Tibial artery (tissue), 4 donors: ENCODE data around the gene HEMGN.
A peak's percentile ranks its signal among the peaks of the same experiment; 100 is the strongest.

Experiments
- DNase-seq, 2 donors: peaks; one replicate each; pipeline ENCODE4 v3.0.0-alpha.2; 2019
- H3K27ac ChIP-seq, 2 donors: fragments of 200-600 bp; sonication (generic) in 1 of 2; 1 replicate in 1 of 2; 2 replicates in 1 of 2; pipeline ENCODE4 v1.5.1; 2018 to 2019; ENCODE audit warnings: mild to moderate bottlenecking in 1 of 2
- H3K27me3 ChIP-seq, 2 donors: fragments of 200-600 bp; sonication (generic) in 1 of 2; one replicate each; pipeline versions ENCODE4 v1.5.1 to v1.6.0; 2016 to 2019
- H3K36me3 ChIP-seq, 3 donors: fragments of 200-600 bp; sonication (generic) in 2 of 3; one replicate each; pipeline ENCODE4 v1.5.1; 2016 to 2019; ENCODE audit warnings: mild to moderate bottlenecking in 2 of 3
- H3K4me1 ChIP-seq, 4 donors: fragments of 200-600 bp; sonication (generic) in 2 of 4; 1 replicate in 3 of 4; 2 replicates in 1 of 4; pipeline ENCODE4 v1.5.1; 2016 to 2019
- H3K4me3 ChIP-seq, 2 donors: fragments of 200-600 bp; sonication (generic) in 1 of 2; 1 replicate in 1 of 2; 2 replicates in 1 of 2; pipeline ENCODE4 v1.5.1; 2018 to 2019; ENCODE audit warnings: mild to moderate bottlenecking in 2 of 2
- H3K9me3 ChIP-seq, 3 donors: fragments of 200-600 bp; sonication (generic) in 1 of 3; one replicate each; pipeline ENCODE4 v1.5.1; 2016 to 2019
- intact Hi-C: fragments of 100-400 bp; cut with DNase I; formaldehyde crosslinking; loops from one replicate; pipeline ENCODE4 v1.15.0; 2023; ENCODE audit warnings: low total_unique reads
- TF ChIP-seq, protein P1 (sequence below), 2 experiments: fragments of 200-600 bp in 1 of 2; fragments of 450-650 bp in 1 of 2; IDR thresholded peaks; one replicate each; pipeline ENCODE4 v1.5.1; 2017 to 2019; ENCODE audit warnings: antibody characterized with exemption in 2 of 2, mild to moderate bottlenecking in 1 of 2, moderate library complexity in 1 of 2

The HEMGN gene

DNA sequence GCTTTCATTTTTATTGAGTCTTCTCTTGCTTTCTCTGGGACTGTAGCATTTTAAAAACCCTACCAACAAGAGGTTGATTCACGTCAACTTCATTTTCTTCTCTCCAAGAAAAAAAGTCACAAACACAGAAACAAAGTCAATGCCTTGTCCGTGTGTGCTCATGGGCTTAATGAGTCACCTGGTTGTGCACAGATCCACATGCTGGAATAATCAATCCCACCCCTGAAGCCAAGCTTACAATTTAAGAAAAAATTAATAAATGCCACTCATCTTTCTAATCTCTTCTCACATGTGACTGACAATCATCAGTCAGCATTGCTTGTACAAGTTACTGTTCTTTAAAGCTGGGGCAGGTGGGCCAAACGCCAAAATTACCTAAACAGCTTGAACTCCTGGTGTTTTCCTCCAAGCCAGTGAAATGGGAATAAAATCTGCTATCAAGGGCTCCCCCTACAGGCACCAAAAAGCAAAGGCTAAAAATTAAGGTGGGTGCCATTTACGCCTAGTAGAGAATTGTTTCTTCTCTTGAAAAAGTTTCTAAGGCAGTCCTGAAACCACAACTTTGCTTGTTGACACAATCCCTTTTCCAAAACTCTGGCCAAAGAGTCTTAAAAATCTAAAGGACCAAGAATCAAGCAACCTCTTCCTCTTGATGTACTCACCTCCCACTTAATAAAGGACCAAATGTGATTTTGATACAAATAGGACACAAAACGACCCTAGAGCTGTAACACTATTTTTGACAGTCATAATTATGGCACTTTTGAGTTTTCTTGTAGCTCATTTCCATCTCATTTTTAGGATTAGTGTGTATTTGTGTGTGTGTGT lies 37.0 kb downstream of the HEMGN start:
- H3K27me3 ChIP-seq: no peaks in the 10 kb centered on the region
- no peak overlapping the region for H3K4me3 ChIP-seq
- TF ChIP-seq, protein P1, sequence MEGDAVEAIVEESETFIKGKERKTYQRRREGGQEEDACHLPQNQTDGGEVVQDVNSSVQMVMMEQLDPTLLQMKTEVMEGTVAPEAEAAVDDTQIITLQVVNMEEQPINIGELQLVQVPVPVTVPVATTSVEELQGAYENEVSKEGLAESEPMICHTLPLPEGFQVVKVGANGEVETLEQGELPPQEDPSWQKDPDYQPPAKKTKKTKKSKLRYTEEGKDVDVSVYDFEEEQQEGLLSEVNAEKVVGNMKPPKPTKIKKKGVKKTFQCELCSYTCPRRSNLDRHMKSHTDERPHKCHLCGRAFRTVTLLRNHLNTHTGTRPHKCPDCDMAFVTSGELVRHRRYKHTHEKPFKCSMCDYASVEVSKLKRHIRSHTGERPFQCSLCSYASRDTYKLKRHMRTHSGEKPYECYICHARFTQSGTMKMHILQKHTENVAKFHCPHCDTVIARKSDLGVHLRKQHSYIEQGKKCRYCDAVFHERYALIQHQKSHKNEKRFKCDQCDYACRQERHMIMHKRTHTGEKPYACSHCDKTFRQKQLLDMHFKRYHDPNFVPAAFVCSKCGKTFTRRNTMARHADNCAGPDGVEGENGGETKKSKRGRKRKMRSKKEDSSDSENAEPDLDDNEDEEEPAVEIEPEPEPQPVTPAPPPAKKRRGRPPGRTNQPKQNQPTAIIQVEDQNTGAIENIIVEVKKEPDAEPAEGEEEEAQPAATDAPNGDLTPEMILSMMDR (IDR thresholded peaks at IDR 0.05): peak; percentile 62 to 65
- no peak for DNase-seq
- H3K36me3 ChIP-seq: peaks cover 0 to 27% (median 11%) of the 10 kb centered on the region in 3 donors
- no peaks in the 10 kb centered on the region for H3K9me3 ChIP-seq
- H3K4me1 ChIP-seq: no peaks in the 10 kb centered on the region
- H3K27ac ChIP-seq: no peak overlapping the region
- intact Hi-C loops: no loop called here

DNA sequence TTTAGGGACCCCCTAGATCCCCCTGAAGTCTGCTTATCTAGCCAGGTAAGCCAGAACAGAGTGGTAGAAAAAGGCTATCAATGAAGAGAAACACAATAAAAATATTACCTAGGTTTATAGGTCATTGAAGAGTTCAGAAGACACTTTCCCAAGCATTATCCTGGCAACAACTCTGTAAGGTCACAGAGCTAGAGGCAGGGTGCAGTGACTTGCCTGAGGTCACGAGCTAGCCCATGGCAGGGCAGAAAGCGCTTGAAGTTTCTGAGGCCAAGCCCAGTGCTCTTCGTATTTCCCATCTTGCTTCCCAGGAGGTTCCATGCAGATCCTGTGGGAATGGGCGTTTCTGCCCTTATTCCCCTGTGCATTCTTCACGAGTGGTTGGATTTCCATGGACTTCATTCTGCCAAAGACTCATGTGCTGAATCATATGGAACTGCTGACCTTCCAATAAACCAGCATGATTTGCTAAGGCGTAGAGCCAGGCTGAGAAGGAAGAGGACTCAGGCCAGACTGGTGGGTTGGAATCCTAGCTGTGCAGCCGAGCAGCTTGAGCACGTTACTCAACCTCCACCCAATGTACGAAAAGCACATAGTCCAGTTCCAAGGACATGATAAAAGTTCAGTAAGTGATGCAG lies 37.8 kb downstream of the HEMGN start:
- DNase-seq: no peak
- no peak overlapping the region for H3K27ac ChIP-seq
- TF ChIP-seq, protein P1 (IDR thresholded peaks at IDR 0.05): no peak
- H3K4me3 ChIP-seq: no peak overlapping the region
- no peaks in the 10 kb centered on the region for H3K9me3 ChIP-seq
- no peaks in the 10 kb centered on the region for H3K27me3 ChIP-seq
- intact Hi-C loops: no loop called here
- no peaks in the 10 kb centered on the region for H3K4me1 ChIP-seq
- H3K36me3 ChIP-seq: peaks cover 0 to 29% (median 15%) of the 10 kb centered on the region in 3 donors

DNA sequence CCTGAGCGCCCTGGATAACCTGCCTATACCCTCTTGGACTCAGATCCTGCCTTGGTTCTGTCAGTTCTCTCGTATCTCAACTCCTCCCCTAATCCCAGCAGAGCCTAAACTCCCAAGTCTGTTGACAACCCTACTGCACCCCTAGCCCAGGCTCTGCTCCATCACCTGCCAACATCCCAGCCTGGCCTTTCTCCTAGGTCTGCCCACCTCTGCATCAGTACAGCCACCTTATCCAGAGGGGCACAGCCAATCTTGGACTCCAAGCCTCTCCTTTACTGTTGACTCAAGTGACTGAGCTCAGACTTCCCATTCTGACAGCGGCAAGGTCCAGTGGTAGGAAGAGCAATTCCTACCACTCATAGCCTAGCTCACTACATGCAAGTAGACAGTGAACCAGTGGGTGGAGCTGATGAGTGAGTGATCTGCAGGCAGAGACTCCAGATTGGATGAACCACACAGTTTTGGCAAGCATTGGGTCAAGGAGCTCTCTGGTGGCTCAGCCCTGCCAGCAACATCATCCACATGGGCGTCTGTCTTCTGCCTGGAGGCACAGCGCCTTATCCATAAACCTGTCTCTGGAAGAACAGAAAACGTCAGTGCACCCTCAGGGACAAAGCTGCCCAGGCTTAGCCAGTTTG lies 42.2 kb downstream of the HEMGN start:
- Histone ChIP-seq H3K4me3 (no peak overlapping the region), H3K36me3 (peaks cover 0 to 14% (median 10%) of the 10 kb centered on the region in 3 donors), H3K27me3 (no peaks in the 10 kb centered on the region), H3K27ac (no peak overlapping the region), H3K9me3 (no peaks in the 10 kb centered on the region), H3K4me1 (no peaks in the 10 kb centered on the region)
- DNase-seq: no peak
- intact Hi-C loops: loop anchor here (10.0 kb wide), 1 partner anchor 431 kb away; no protein-coding TSS in a partner anchor
- TF ChIP-seq, protein P1 (IDR thresholded peaks at IDR 0.05): no peak

DNA sequence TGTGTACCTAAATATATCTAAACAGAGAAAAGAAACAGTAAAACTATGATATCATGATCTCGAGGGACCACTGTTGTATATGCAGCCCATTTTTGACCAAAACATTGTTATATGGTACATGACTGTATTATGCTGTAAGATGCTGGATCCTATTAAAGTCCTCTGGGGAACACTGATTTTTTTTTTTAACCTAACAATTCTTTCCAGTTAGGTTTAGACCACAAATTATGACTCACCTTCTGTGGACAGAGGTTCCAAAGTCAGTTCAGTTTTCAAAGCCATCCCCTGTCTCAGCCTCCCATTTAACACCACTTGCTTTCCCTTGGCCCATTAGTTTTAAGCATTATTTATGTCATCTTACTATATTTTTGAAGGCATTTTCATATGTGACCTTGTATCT lies 42.8 kb downstream of the HEMGN start:
- no peak overlapping the region for H3K27ac ChIP-seq
- peaks cover 0 to 11% (median 10%) of the 10 kb centered on the region in 3 donors for H3K36me3 ChIP-seq
- intact Hi-C loops: loop anchor here (10.0 kb wide), 1 partner anchor 430 kb away; no protein-coding TSS in a partner anchor
- H3K9me3 ChIP-seq: no peaks in the 10 kb centered on the region
- no peak overlapping the region for H3K4me3 ChIP-seq
- H3K4me1 ChIP-seq: no peaks in the 10 kb centered on the region
- no peaks in the 10 kb centered on the region for H3K27me3 ChIP-seq
- DNase-seq: no peak
- TF ChIP-seq, protein P1 (IDR thresholded peaks at IDR 0.05): no peak

DNA sequence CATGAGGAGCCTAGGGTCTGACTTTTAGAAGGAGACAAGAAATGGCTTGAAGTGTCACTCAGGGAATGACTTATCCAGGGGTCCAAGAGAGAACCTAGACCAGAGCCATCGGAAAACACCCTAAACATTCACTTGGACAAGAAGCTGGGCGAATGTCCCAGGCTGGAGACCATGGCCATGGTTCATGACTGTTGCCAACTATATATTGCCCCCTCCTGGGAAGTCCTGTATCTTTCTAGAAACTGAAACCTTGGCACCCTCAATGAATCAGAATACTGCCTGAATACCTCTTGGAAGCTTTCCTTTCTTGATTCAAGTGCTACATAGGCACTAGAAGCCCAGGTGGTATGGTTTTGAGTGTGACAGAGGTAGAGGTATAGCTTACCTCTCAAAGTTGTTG lies 45.6 kb downstream of the HEMGN start:
- H3K4me1 ChIP-seq: no peaks in the 10 kb centered on the region
- intact Hi-C loops: loop anchor here (10.0 kb wide), 1 partner anchor 428 kb away; no protein-coding TSS in a partner anchor
- TF ChIP-seq, protein P1 (IDR thresholded peaks at IDR 0.05): no peak
- no peak for DNase-seq
- no peak overlapping the region for H3K4me3 ChIP-seq
- H3K27ac ChIP-seq: no peak overlapping the region
- no peaks in the 10 kb centered on the region for H3K27me3 ChIP-seq
- H3K36me3 ChIP-seq: peaks cover 0 to 10% (median 6%) of the 10 kb centered on the region in 3 donors
- H3K9me3 ChIP-seq: no peaks in the 10 kb centered on the region
